K562 (cell line): Measurements from ENCODE around the gene STON2. TPM values are rescaled to one million over a fixed set of nuclear protein-coding genes. Genes with fewer than 3 reads are reported as not detected.

Source experiments
- BCLAF1 ChIP-seq, 2 experiments: fragments of 450-650 bp in 1 of 2; IDR thresholded peaks; 2 replicates each; pipeline ENCODE4 v1.6.1; 2011 to 2017; ENCODE audit warnings: low read depth in 2 of 2, antibody characterized with exemption in 1 of 2, borderline replicate concordance in 1 of 2, low read length in 1 of 2, mild to moderate bottlenecking in 1 of 2, mixed read lengths in 1 of 2; ENCODE audit not compliant: control insufficient read depth in 1 of 2
- CEBPB ChIP-seq: fragments of 450-650 bp; IDR thresholded peaks from 2 replicates; pipeline ENCODE4 v1.6.1; 2016; ENCODE audit warnings: missing genetic modification characterization, missing compliant biosample characterization
- CREB5 ChIP-seq: fragments of 250-450 bp; sonication (Bioruptor Pico); IDR thresholded peaks from 2 replicates; pipeline ENCODE4 v1.5.0; 2020; ENCODE audit warnings: mild to moderate bottlenecking
- DLX4 ChIP-seq: fragments of 250-450 bp; sonication (Bioruptor Pico); IDR thresholded peaks from 2 replicates; pipeline ENCODE4 v1.6.1; 2021; ENCODE audit warnings: mild to moderate bottlenecking
- E2F4 ChIP-seq: sonication (generic); formaldehyde crosslinking; IDR thresholded peaks from 2 replicates; pipeline ENCODE4 v1.8.0; 2022; ENCODE audit warnings: mild to moderate bottlenecking, low read depth, missing genetic modification reagents
- ELK1 ChIP-seq: sonication (generic); formaldehyde crosslinking; IDR thresholded peaks from 2 replicates; pipeline ENCODE4 v1.8.1; 2022; ENCODE audit warnings: missing genetic modification reagents
- LARP7 ChIP-seq: fragments of 450-650 bp; IDR thresholded peaks from 2 replicates; pipeline ENCODE4 v1.6.1; 2016
- MYBL2 ChIP-seq, 2 experiments: fragments of 450-650 bp in 1 of 2; sonication (generic) in 1 of 2; formaldehyde crosslinking in 1 of 2; IDR thresholded peaks; 2 replicates each; pipeline versions ENCODE4 v1.6.1 to v1.8.1; 2017 to 2022; ENCODE audit warnings: borderline replicate concordance in 1 of 2, inconsistent platforms in 1 of 2, low read depth in 1 of 2, mild to moderate bottlenecking in 1 of 2, missing genetic modification reagents in 1 of 2, moderate library complexity in 1 of 2
- PYGO2 ChIP-seq: fragments of 450-650 bp; IDR thresholded peaks from 2 replicates; pipeline ENCODE4 v1.6.1; 2016; ENCODE audit warnings: mild to moderate bottlenecking, missing genetic modification characterization, moderate library complexity, missing compliant biosample characterization
- SIN3A ChIP-seq, 2 experiments: fragments of 150-350 bp in 1 of 2; IDR thresholded peaks; 2 replicates each; pipeline ENCODE4 v1.6.1; 2011 to 2016; ENCODE audit warnings: borderline replicate concordance in 2 of 2, low read depth in 2 of 2, low read length in 2 of 2, mild to moderate bottlenecking in 2 of 2, moderate library complexity in 2 of 2; ENCODE audit not compliant: control insufficient read depth in 1 of 2
- SMARCA4 ChIP-seq: fragments of 450-650 bp; IDR thresholded peaks from 2 replicates; pipeline ENCODE4 v1.6.1; 2016
- TEAD1 ChIP-seq, 2 experiments: fragments of 450-650 bp in 1 of 2; sonication (generic) in 1 of 2; formaldehyde crosslinking; IDR thresholded peaks; 2 replicates each; pipeline versions ENCODE4 v1.4.0 to v1.8.0; 2020 to 2022; ENCODE audit warnings: mild to moderate bottlenecking in 2 of 2, missing genetic modification reagents in 1 of 2
- ZNF655 ChIP-seq: fragments of 250-450 bp; sonication (Bioruptor Pico); IDR thresholded peaks from 2 replicates; pipeline ENCODE4 v1.5.0; 2021
- ZNF76 ChIP-seq: fragments of 250-450 bp; sonication (Bioruptor Pico); IDR thresholded peaks from 2 replicates; pipeline ENCODE4 v1.4.0; 2020; ENCODE audit warnings: mild to moderate bottlenecking, moderate library complexity, borderline replicate concordance
- polyA plus RNA-seq, 8 experiments: library from polyadenylated mRNA; depleted of rRNA in 4 of 8; stranded (reverse) in 5 of 8; unstranded in 3 of 8; fragments of >200 nt; fragmentation: Nextera tagmentation in 2 of 8; fragmentation: Illumina TruSeq in 1 of 8; extraction: Ambion mirVana in 2 of 8; extraction: Trizol in 1 of 8; gene quantifications; 2 replicates each; pipeline versions ENCODE4 v1.2.1 to v1.2.3, GENCODE V29; 2011 to 2014; ENCODE audit warnings: inconsistent platforms in 1 of 8, missing spikeins in 1 of 8
- total RNA-seq, 7 experiments: library from RNA; depleted of rRNA in 6 of 7; stranded (reverse); fragments of >200 nt in 6 of 7; fragmentation: Illumina TruSeq in 2 of 7; extraction: Trizol in 2 of 7; gene quantifications; 2 replicates each; pipeline versions ENCODE4 v1.2.1 to v1.2.3, GENCODE V29; 2011 to 2021; ENCODE audit warnings: low replicate concordance in 1 of 7

Gene STON2
- total and polyA plus RNA-seq, 9 of the 15 experiments (the other 6 are each of a cell fraction or from before 2014, with no cell fraction given): 7.8 to 99.3 (median 53.5) TPM

- TF ChIP-seq SIN3A (IDR thresholded peaks at IDR 0.05; ENCODE audit: borderline replicate concordance in 2 of 2, control insufficient read depth in 1 of 2, low read depth in 2 of 2, low read length in 2 of 2) (no peak; a peak in 2 of 4 replicates), ZNF655 (CRISPR knock-in tag) (no peak), E2F4 (CRISPR knock-in tag) (no peak), DLX4 (CRISPR knock-in tag) (no peak), BCLAF1 (IDR thresholded peaks at IDR 0.05; ENCODE audit: borderline replicate concordance in 1 of 2, control insufficient read depth in 1 of 2, low read depth in 2 of 2, low read length in 1 of 2) (no peak), SMARCA4 (no peak), TEAD1 (CRISPR knock-in tag; IDR thresholded peaks at IDR 0.05) (peak in 1 of 2 experiments; percentile 77; a peak in 1 of 4 replicates), CEBPB (no peak), ZNF76 (CRISPR knock-in tag) (no peak), PYGO2 (tag) (no peak), CREB5 (CRISPR knock-in tag) (no peak), LARP7 (no peak), MYBL2 (IDR thresholded peaks at IDR 0.05; ENCODE audit: low read depth) (peak; percentile 92), MYBL2 (CRISPR knock-in tag; IDR thresholded peaks at IDR 0.05; ENCODE audit: borderline replicate concordance) (no peak), ELK1 (CRISPR knock-in tag) (no peak)
These were observed 179.1 kb downstream of the STON2 start, which contains the start of gene GTF2A1 (continued) for GRCh38 chr14:81220830-81221578.
